ENCODE measurements around the gene PPP2R5C. TPM values are rescaled to one million over a fixed set of nuclear protein-coding genes. Genes with fewer than 3 reads are reported as not detected.

PPP2R5C gene
- total RNA-seq, 1 experiment from 2014 or later: 89.9 TPM

DNA sequence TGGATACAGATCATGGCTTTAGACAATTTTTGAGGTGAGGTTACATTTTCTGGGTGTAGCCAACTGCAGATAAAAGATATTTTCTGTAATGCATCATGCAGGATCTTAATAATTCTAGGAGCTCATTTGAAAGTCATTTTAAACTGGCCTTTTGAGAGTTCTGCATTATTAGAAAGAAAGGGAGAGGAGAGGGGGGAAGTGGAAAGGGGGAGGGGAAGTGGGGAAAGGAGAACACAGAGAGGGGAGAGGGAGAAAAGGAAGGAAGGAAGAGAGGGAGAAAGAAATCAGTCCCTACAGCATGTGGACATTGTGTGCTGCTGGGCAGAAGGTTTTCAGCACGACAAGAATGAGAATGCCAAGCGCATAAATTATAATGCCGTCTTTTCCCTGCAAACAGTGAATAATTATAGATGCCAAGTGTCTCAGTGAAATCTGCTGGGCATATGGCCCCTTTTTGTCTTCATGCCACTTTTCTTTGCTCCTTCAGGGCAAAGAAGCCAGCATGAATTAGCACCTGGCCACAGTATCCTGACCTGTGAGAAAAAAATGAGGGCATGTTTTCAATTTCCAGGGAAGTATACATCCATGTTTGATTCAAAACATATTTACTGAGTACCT is 22.7 kb upstream of the PPP2R5C start (continued):
- TF ChIP-seq, protein P1, sequence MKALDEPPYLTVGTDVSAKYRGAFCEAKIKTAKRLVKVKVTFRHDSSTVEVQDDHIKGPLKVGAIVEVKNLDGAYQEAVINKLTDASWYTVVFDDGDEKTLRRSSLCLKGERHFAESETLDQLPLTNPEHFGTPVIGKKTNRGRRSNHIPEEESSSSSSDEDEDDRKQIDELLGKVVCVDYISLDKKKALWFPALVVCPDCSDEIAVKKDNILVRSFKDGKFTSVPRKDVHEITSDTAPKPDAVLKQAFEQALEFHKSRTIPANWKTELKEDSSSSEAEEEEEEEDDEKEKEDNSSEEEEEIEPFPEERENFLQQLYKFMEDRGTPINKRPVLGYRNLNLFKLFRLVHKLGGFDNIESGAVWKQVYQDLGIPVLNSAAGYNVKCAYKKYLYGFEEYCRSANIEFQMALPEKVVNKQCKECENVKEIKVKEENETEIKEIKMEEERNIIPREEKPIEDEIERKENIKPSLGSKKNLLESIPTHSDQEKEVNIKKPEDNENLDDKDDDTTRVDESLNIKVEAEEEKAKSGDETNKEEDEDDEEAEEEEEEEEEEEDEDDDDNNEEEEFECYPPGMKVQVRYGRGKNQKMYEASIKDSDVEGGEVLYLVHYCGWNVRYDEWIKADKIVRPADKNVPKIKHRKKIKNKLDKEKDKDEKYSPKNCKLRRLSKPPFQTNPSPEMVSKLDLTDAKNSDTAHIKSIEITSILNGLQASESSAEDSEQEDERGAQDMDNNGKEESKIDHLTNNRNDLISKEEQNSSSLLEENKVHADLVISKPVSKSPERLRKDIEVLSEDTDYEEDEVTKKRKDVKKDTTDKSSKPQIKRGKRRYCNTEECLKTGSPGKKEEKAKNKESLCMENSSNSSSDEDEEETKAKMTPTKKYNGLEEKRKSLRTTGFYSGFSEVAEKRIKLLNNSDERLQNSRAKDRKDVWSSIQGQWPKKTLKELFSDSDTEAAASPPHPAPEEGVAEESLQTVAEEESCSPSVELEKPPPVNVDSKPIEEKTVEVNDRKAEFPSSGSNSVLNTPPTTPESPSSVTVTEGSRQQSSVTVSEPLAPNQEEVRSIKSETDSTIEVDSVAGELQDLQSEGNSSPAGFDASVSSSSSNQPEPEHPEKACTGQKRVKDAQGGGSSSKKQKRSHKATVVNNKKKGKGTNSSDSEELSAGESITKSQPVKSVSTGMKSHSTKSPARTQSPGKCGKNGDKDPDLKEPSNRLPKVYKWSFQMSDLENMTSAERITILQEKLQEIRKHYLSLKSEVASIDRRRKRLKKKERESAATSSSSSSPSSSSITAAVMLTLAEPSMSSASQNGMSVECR (CRISPR knock-in tag; IDR thresholded peaks at IDR 0.05; ENCODE audit: borderline replicate concordance): no peak
- TF ChIP-seq PRRX2 (CRISPR knock-in tag; IDR thresholded peaks at IDR 0.05) (no peak), ELF4 (CRISPR knock-in tag; IDR thresholded peaks at IDR 0.05; ENCODE audit: low read depth) (no peak), TP53 (CRISPR knock-in tag; IDR thresholded peaks at IDR 0.05) (no peak), SMAD4 (CRISPR knock-in tag; IDR thresholded peaks at IDR 0.05) (no peak), ZNF423 (CRISPR knock-in tag; IDR thresholded peaks at IDR 0.05) (no peak), ZNF396 (CRISPR knock-in tag; IDR thresholded peaks at IDR 0.05; ENCODE audit: borderline replicate concordance) (no peak), FOXJ3 (CRISPR knock-in tag; IDR thresholded peaks at IDR 0.05; ENCODE audit: borderline replicate concordance) (no peak), ATF1 (CRISPR knock-in tag; IDR thresholded peaks at IDR 0.05) (no peak)
- TF ChIP-seq, protein P2, sequence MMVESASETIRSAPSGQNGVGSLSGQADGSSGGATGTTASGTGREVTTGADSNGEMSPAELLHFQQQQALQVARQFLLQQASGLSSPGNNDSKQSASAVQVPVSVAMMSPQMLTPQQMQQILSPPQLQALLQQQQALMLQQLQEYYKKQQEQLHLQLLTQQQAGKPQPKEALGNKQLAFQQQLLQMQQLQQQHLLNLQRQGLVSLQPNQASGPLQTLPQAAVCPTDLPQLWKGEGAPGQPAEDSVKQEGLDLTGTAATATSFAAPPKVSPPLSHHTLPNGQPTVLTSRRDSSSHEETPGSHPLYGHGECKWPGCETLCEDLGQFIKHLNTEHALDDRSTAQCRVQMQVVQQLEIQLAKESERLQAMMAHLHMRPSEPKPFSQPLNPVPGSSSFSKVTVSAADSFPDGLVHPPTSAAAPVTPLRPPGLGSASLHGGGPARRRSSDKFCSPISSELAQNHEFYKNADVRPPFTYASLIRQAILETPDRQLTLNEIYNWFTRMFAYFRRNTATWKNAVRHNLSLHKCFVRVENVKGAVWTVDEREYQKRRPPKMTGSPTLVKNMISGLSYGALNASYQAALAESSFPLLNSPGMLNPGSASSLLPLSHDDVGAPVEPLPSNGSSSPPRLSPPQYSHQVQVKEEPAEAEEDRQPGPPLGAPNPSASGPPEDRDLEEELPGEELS (CRISPR knock-in tag; IDR thresholded peaks at IDR 0.05): no peak
- TF ChIP-seq, protein P3, sequence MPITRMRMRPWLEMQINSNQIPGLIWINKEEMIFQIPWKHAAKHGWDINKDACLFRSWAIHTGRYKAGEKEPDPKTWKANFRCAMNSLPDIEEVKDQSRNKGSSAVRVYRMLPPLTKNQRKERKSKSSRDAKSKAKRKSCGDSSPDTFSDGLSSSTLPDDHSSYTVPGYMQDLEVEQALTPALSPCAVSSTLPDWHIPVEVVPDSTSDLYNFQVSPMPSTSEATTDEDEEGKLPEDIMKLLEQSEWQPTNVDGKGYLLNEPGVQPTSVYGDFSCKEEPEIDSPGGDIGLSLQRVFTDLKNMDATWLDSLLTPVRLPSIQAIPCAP (CRISPR knock-in tag; IDR thresholded peaks at IDR 0.05): no peak
- TF ChIP-seq, protein P4, sequence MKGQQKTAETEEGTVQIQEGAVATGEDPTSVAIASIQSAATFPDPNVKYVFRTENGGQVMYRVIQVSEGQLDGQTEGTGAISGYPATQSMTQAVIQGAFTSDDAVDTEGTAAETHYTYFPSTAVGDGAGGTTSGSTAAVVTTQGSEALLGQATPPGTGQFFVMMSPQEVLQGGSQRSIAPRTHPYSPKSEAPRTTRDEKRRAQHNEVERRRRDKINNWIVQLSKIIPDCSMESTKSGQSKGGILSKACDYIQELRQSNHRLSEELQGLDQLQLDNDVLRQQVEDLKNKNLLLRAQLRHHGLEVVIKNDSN (CRISPR knock-in tag; IDR thresholded peaks at IDR 0.05): no peak

DNA sequence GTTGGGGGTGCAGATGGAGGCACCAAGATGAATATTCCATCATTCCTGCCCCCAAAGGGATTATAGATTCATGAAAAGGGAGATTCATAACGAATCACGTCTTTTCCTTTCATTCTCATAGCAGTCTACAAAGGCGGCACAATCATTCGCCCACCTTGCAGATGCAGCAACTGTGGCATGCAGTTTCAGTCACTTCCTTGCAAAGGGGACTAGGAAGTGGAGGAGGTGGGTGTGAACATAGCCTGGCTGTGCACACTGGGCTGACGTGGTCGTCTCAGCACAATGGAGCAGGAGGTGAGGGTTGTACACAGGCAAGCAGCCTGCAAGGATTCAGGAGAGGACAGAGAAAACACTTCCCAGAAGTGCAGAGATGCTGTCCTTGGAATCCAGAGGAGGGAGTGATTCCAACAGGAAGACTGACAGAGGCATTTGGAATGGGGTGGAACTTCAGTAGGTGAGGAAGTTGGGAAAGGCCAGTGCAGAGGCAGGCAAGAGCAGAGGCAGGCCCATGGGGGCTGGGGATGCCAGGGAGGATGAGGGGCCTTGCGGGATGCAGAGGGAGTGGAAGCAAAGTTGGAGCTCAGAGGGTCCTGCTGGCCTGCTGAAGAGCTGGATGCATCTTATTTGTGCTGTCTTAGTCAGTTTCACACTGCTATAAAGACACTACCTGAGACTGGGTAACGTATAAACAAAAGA is 21.9 kb upstream of the PPP2R5C start:
- peaks cover 45% of the 10 kb centered on the region for H3K9me3 Mint-ChIP-seq
- peaks cover 21% of the 10 kb centered on the region for H3K36me3 Mint-ChIP-seq
- ATAC-seq: no peak
- no peak overlapping the region for H3K27ac Mint-ChIP-seq
- H3K27me3 Mint-ChIP-seq (ENCODE audit: low read depth): peaks cover 42% of the 10 kb centered on the region
- ChIA-PET POLR2A (no interaction called here), CTCF (no interaction called here)
- DNase-seq (ENCODE audit: low spot score): no peak
- H3K4me3 Mint-ChIP-seq: no peak overlapping the region
- H3K4me1 Mint-ChIP-seq: no peaks in the 10 kb centered on the region
- no peak for TF ChIP-seq TEAD1 (CRISPR knock-in tag; IDR thresholded peaks at IDR 0.05)
- no peak for TF ChIP-seq CREB1 (CRISPR knock-in tag; IDR thresholded peaks at IDR 0.05)
- TF ChIP-seq, protein P5, sequence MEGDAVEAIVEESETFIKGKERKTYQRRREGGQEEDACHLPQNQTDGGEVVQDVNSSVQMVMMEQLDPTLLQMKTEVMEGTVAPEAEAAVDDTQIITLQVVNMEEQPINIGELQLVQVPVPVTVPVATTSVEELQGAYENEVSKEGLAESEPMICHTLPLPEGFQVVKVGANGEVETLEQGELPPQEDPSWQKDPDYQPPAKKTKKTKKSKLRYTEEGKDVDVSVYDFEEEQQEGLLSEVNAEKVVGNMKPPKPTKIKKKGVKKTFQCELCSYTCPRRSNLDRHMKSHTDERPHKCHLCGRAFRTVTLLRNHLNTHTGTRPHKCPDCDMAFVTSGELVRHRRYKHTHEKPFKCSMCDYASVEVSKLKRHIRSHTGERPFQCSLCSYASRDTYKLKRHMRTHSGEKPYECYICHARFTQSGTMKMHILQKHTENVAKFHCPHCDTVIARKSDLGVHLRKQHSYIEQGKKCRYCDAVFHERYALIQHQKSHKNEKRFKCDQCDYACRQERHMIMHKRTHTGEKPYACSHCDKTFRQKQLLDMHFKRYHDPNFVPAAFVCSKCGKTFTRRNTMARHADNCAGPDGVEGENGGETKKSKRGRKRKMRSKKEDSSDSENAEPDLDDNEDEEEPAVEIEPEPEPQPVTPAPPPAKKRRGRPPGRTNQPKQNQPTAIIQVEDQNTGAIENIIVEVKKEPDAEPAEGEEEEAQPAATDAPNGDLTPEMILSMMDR (IDR thresholded peaks at IDR 0.05): no peak
- no peak for TF ChIP-seq SP1 (CRISPR knock-in tag; conservative IDR thresholded peaks at IDR 0.05)
- no peak for TF ChIP-seq NFATC4 (CRISPR knock-in tag; IDR thresholded peaks at IDR 0.05)
- TF ChIP-seq, protein P6, sequence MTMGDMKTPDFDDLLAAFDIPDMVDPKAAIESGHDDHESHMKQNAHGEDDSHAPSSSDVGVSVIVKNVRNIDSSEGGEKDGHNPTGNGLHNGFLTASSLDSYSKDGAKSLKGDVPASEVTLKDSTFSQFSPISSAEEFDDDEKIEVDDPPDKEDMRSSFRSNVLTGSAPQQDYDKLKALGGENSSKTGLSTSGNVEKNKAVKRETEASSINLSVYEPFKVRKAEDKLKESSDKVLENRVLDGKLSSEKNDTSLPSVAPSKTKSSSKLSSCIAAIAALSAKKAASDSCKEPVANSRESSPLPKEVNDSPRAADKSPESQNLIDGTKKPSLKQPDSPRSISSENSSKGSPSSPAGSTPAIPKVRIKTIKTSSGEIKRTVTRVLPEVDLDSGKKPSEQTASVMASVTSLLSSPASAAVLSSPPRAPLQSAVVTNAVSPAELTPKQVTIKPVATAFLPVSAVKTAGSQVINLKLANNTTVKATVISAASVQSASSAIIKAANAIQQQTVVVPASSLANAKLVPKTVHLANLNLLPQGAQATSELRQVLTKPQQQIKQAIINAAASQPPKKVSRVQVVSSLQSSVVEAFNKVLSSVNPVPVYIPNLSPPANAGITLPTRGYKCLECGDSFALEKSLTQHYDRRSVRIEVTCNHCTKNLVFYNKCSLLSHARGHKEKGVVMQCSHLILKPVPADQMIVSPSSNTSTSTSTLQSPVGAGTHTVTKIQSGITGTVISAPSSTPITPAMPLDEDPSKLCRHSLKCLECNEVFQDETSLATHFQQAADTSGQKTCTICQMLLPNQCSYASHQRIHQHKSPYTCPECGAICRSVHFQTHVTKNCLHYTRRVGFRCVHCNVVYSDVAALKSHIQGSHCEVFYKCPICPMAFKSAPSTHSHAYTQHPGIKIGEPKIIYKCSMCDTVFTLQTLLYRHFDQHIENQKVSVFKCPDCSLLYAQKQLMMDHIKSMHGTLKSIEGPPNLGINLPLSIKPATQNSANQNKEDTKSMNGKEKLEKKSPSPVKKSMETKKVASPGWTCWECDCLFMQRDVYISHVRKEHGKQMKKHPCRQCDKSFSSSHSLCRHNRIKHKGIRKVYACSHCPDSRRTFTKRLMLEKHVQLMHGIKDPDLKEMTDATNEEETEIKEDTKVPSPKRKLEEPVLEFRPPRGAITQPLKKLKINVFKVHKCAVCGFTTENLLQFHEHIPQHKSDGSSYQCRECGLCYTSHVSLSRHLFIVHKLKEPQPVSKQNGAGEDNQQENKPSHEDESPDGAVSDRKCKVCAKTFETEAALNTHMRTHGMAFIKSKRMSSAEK (CRISPR knock-in tag; IDR thresholded peaks at IDR 0.05; ENCODE audit: borderline replicate concordance): no peak
- no peak for TF ChIP-seq ZNF416 (CRISPR knock-in tag; IDR thresholded peaks at IDR 0.05)
- no peak for TF ChIP-seq NR2C2 (CRISPR knock-in tag; IDR thresholded peaks at IDR 0.05)
- TF ChIP-seq KAT7 (CRISPR knock-in tag; IDR thresholded peaks at IDR 0.05; ENCODE audit: borderline replicate concordance): no peak

Measured in WTC11 (cell line).